A549 treated with RU486 at 1 μM for 4 hours (cell line): ENCODE data around the gene CILP2. TPM values are rescaled to one million over a fixed set of nuclear protein-coding genes. Genes with fewer than 3 reads are reported as not detected.

Source experiments
- total RNA-seq: library from RNA; stranded (reverse); fragments of 200-300 nt; extraction: Qiagen RNA extraction; gene quantifications from 5 replicates; pipeline ENCODE4 v1.2.3, GENCODE V29; 2022; ENCODE audit warnings: low read depth

CILP2 gene
- 0.11 to 0.32 TPM (median 0.22 TPM) in 5 replicates for total RNA-seq

GRCh38 chr19:19538061-19538784 lies at the start of gene CILP2:
TSS of gene CILP2 (plus strand) at chr19:19538265. CDS start at chr19:19538350, 85 bp downstream.

GRCh38 chr19:19514881-19515641 lies 23.0 kb upstream of the CILP2 start, which contains the start of gene TSSK6:
TSS of gene TSSK6 (minus strand) at chr19:19515548. CDS start at chr19:19515427, 121 bp downstream.

GRCh38 chr19:19515642-19516519 lies 22.2 kb upstream of the CILP2 start, which contains the start of gene NDUFA13:
TSS of gene NDUFA13 (plus strand) at chr19:19516225. CDS start at chr19:19516239, 14 bp downstream.

DNA sequence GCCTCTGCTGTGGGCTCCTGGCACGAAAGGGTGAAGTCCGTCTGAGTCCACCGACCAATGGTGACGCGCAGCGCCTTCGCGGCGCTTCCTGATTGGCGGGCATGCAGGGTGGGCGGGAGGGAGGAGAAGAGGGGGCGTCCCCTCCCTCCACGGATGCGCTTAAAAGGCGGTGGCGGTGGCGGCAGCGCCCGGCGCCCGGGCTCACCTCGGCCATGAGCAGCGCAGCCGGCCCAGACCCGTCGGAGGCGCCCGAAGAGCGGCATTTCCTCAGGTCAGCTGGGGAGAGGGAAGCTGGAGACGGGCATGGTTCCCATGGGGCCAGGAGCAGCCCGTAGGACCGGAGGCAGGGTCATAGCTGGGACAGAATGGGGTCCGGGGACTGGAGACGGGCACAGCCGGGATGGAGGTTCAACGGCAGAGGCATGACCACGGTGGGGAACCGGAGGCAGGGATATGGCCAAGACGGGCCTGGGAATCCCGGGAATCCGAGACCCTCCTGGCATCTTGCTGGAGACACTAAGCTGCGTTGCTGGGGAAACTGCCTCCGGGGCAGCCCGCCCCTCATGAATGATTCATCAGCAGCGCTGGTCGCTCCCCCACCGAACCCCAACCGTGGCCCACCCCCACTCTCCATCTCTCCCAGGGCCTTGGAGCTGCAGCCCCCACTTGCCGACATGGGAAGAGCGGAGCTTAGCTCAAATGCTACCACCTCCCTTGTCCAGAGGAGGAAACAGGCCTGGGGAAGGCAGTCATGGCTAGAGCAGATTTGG lies 9.2 kb upstream of the CILP2 start, which contains the start of gene YJEFN3:
Gene YJEFN3, plus strand, starts transcription at position 191 of the 770 bp plus-strand sequence. Its CDS starts 22 bp downstream, at position 213.

Other genes with a start within 250 kb of the CILP2 start
- 23.1 to 30.6 TPM (median 26.1 TPM) in 5 replicates for gene SUGP1, start 217.8 kb upstream of the CILP2 start, total RNA-seq
- gene MAU2, start 217.4 kb upstream of the CILP2 start, total RNA-seq, result 10.5 to 14.4 TPM (median 12.2 TPM) in 5 replicates
- 41.2 to 53.3 TPM (median 44.7 TPM) in 5 replicates for gene GATAD2A, start 132.6 kb upstream of the CILP2 start, total RNA-seq
- gene TSSK6, start 22.7 kb upstream of the CILP2 start, total RNA-seq, result 0.85 to 1.8 TPM (median 1.6 TPM) in 5 replicates
- 162 to 199 TPM (median 165 TPM) in 5 replicates for gene NDUFA13, start 22.0 kb upstream of the CILP2 start, total RNA-seq
- 1.8 to 3.8 TPM (median 3.4 TPM) in 5 replicates for gene YJEFN3, start 9.4 kb upstream of the CILP2 start, total RNA-seq
- 1.5 to 2.1 TPM (median 1.9 TPM) in 5 replicates for gene PBX4, start 80.4 kb downstream of the CILP2 start, total RNA-seq
- 2.9 to 4.6 TPM (median 3.3 TPM) in 5 replicates for gene LPAR2, start 90.0 kb downstream of the CILP2 start, total RNA-seq
- gene GMIP, start 105.4 kb downstream of the CILP2 start, total RNA-seq, result 3.5 to 5.8 TPM (median 4.9 TPM) in 5 replicates
- 24.5 to 34.4 TPM (median 33.4 TPM) in 5 replicates for gene ATP13A1, start 125.4 kb downstream of the CILP2 start, total RNA-seq
- gene ZNF101, start 130.6 kb downstream of the CILP2 start, total RNA-seq, result 4.0 to 5.7 TPM (median 4.2 TPM) in 5 replicates
- 1.5 to 2.1 TPM (median 1.9 TPM) in 5 replicates for gene ZNF14, start 194.8 kb downstream of the CILP2 start, total RNA-seq